Naive thymus-derived CD8-positive, alpha-beta T cell (primary cell): Measurements from ENCODE around the gene RAB21. TPM values are rescaled to one million over a fixed set of nuclear protein-coding genes. Genes with fewer than 3 reads are reported as not detected.

Experiments used
- ATAC-seq, 2 donors: fragments of 150-1000 bp; cut with Tn5 transposase in 1 of 2; sonication (Bioruptor Pico), chemical (Tn5 transposase) in 1 of 2; 1 replicate in 1 of 2; 2 replicates in 1 of 2; pipeline ENCODE4 v1.10.0; 2021; ENCODE audit warnings: mild to moderate bottlenecking in 2 of 2, moderate library complexity in 2 of 2
- POLR2A ChIA-PET: fragments of 350-600 bp; sonication (Branson Sonifier 250); formaldehyde crosslinking; loops from one replicate; lab custom pipeline; 2021; ENCODE audit warnings: antibody characterized with exemption; lab: Charles Lee
- DNase-seq, 10 donors: peaks; one replicate each; pipeline versions ENCODE4 v3.0.0 to v3.0.0-alpha.2; 2020 to 2022
- H3K27ac Mint-ChIP-seq, 10 donors: one replicate each; pipeline ENCODE4 v1.8.0; 2020 to 2022; ENCODE audit warnings: mild to moderate bottlenecking in 10 of 10, mixed read lengths in 10 of 10, moderate library complexity in 4 of 10, inconsistent platforms in 1 of 10
- H3K27me3 Mint-ChIP-seq, 5 donors: one replicate each; pipeline ENCODE4 v1.8.0; 2021 to 2022; ENCODE audit warnings: mixed read lengths in 5 of 5
- H3K36me3 Mint-ChIP-seq, 3 donors: one replicate each; pipeline ENCODE4 v1.8.0; 2020 to 2022; ENCODE audit warnings: mixed read lengths in 3 of 3, mild to moderate bottlenecking in 2 of 3, inconsistent platforms in 1 of 3
- H3K4me1 Mint-ChIP-seq, 4 donors: one replicate each; pipeline ENCODE4 v1.8.0; 2021 to 2022; ENCODE audit warnings: mixed read lengths in 4 of 4
- H3K4me3 Mint-ChIP-seq, 10 donors: one replicate each; pipeline ENCODE4 v1.8.0; 2020 to 2022; ENCODE audit warnings: mild to moderate bottlenecking in 10 of 10, mixed read lengths in 10 of 10, moderate library complexity in 6 of 10, inconsistent platforms in 1 of 10
- H3K9me3 Mint-ChIP-seq, 9 donors: one replicate each; pipeline ENCODE4 v1.8.0; 2020 to 2022; ENCODE audit warnings: mixed read lengths in 9 of 9, mild to moderate bottlenecking in 3 of 9, inconsistent platforms in 1 of 9, moderate library complexity in 1 of 9
- polyA plus RNA-seq, 3 donors: library from polyadenylated mRNA; unstranded; fragments of 300-500 nt; fragmentation: Illumina TruSeq; gene quantifications; one replicate each; pipeline ENCODE4 v1.2.3, GENCODE V29; 2021
- total RNA-seq, 8 experiments: library from RNA in 2 of 8; stranded (reverse) in 2 of 8; gene quantifications; one replicate each; pipeline ENCODE4 v1.2.3 and lab custom pipeline; 2021 to 2026

RAB21 gene
- total RNA-seq (10 to 100 TPM; 73.9 to 88.5 TPM), polyA plus RNA-seq (10 to 100 TPM; 22.3 to 41.0 (median 34.7) TPM), total RNA-seq (lab: John Stamatoyannopoulos, UW) (86.1 to 148 (median 118) reads per million in 6 experiments)

GRCh38 chr12:71754461-71755145, at the start of gene RAB21:
TSS of gene RAB21 (plus strand) at chr12:71754863. CDS start at chr12:71755130, 267 bp downstream.
- peak; percentile 91 for ATAC-seq
- H3K4me1 Mint-ChIP-seq, result peaks cover 16 to 51% (median 45%) of the 10 kb centered on the region in 4 donors
- DNase-seq, result peak; percentile 97 to 99 (median 98)
- peaks cover 17 to 33% (median 25%) of the 10 kb centered on the region in 3 donors for H3K36me3 Mint-ChIP-seq
- H3K9me3 Mint-ChIP-seq, result peaks cover 0 to 17% (median 11%) of the 10 kb centered on the region in 9 donors
- peak within 1 kb of the TSS; percentile 88 to 96 (median 94) for H3K4me3 Mint-ChIP-seq
- POLR2A ChIA-PET, result interaction anchor here (0.7 to 4.7 kb wide), 6 partner anchors 8 to 125 kb away, joined by 4 to 39 read pairs (median 10); partner anchors contain the start of genes TBC1D15, THAP2, TMEM19 and ZFC3H1
- H3K27me3 Mint-ChIP-seq, result peaks cover 0 to 8% (median 2%) of the 10 kb centered on the region in 5 donors
- peak within 1 kb of the TSS; percentile 94 to 98 (median 98) for H3K27ac Mint-ChIP-seq

- peaks cover 2 to 9% (median 6%) of the 10 kb centered on the region in 4 donors for H3K4me1 Mint-ChIP-seq
- no peaks in the 10 kb centered on the region for H3K27me3 Mint-ChIP-seq
- H3K9me3 Mint-ChIP-seq, result peaks cover 0 to 2% (median 0%) of the 10 kb centered on the region in 9 donors
- ATAC-seq (no peak), DNase-seq (no peak)
- POLR2A ChIA-PET, result no interaction called here
- peaks cover 11 to 43% (median 30%) of the 10 kb centered on the region in 3 donors for H3K36me3 Mint-ChIP-seq
- no peak overlapping the region for H3K27ac Mint-ChIP-seq
- H3K4me3 Mint-ChIP-seq, result no peak overlapping the region
Measured at GRCh38 chr12:71704920-71705319, 49.7 kb upstream of the RAB21 start.

- ATAC-seq, result no peak
- H3K36me3 Mint-ChIP-seq, result peaks cover 19 to 41% (median 39%) of the 10 kb centered on the region in 3 donors
- no peak for DNase-seq
- POLR2A ChIA-PET, result interaction anchor here (0.9 kb wide), 1 partner anchor 23 kb away, joined by 3 read pairs; the partner anchor contains the start of gene TMEM19
- H3K9me3 Mint-ChIP-seq, result peaks cover 9 to 37% (median 24%) of the 10 kb centered on the region in 9 donors
- no peaks in the 10 kb centered on the region for H3K27me3 Mint-ChIP-seq
- H3K4me1 Mint-ChIP-seq, result peaks cover 2 to 9% (median 6%) of the 10 kb centered on the region in 4 donors
- H3K27ac Mint-ChIP-seq, result no peak overlapping the region
- H3K4me3 Mint-ChIP-seq, result no peak overlapping the region
Measured at GRCh38 chr12:71708658-71709057, 46.0 kb upstream of the RAB21 start.

GRCh38 chr12:71710276-71711125, 44.2 kb upstream of the RAB21 start:
- H3K27me3 Mint-ChIP-seq, result no peaks in the 10 kb centered on the region
- peaks cover 9 to 54% (median 35%) of the 10 kb centered on the region in 9 donors for H3K9me3 Mint-ChIP-seq
- no peak for DNase-seq
- no peak overlapping the region for H3K27ac Mint-ChIP-seq
- no peak for ATAC-seq
- peaks cover 2 to 9% (median 6%) of the 10 kb centered on the region in 4 donors for H3K4me1 Mint-ChIP-seq
- POLR2A ChIA-PET, result no interaction called here
- H3K36me3 Mint-ChIP-seq, result peaks cover 7 to 49% (median 38%) of the 10 kb centered on the region in 3 donors
- H3K4me3 Mint-ChIP-seq, result no peak overlapping the region

- H3K4me3 Mint-ChIP-seq, result no peak overlapping the region
- ATAC-seq, result no peak
- DNase-seq, result no peak
- POLR2A ChIA-PET, result no interaction called here
- peaks cover 0 to 19% (median 9%) of the 10 kb centered on the region in 3 donors for H3K36me3 Mint-ChIP-seq
- H3K9me3 Mint-ChIP-seq, result peaks cover 6 to 37% (median 19%) of the 10 kb centered on the region in 9 donors
- no peak overlapping the region for H3K27ac Mint-ChIP-seq
- no peaks in the 10 kb centered on the region for H3K4me1 Mint-ChIP-seq
- H3K27me3 Mint-ChIP-seq, result peaks cover 0 to 2% (median 1%) of the 10 kb centered on the region in 5 donors
Measured at GRCh38 chr12:71718611-71719010, 36.1 kb upstream of the RAB21 start.

- Mint-ChIP-seq H3K4me3 (no peak overlapping the region), H3K4me1 (no peaks in the 10 kb centered on the region)
- POLR2A ChIA-PET, result no interaction called here
Measured at GRCh38 chr12:71719647-71720370, 34.9 kb upstream of the RAB21 start.

GRCh38 chr12:71721783-71722505, 32.7 kb upstream of the RAB21 start:
- no peaks in the 10 kb centered on the region for H3K4me1 Mint-ChIP-seq
- peaks cover 1 to 7% (median 6%) of the 10 kb centered on the region in 5 donors for H3K27me3 Mint-ChIP-seq
- H3K36me3 Mint-ChIP-seq, result peaks cover 0 to 2% (median 0%) of the 10 kb centered on the region in 3 donors
- no peak for DNase-seq
- no peak overlapping the region for H3K4me3 Mint-ChIP-seq
- no peak for ATAC-seq
- H3K27ac Mint-ChIP-seq, result no peak overlapping the region
- POLR2A ChIA-PET, result no interaction called here
- H3K9me3 Mint-ChIP-seq, result peaks cover 0 to 7% (median 0%) of the 10 kb centered on the region in 9 donors

More at GRCh38 chr12:71719647-71720370, 34.9 kb upstream of the RAB21 start:
- peaks cover 6 to 25% (median 13%) of the 10 kb centered on the region in 9 donors for H3K9me3 Mint-ChIP-seq
- peaks cover 0 to 2% (median 1%) of the 10 kb centered on the region in 5 donors for H3K27me3 Mint-ChIP-seq
- ATAC-seq, result no peak
- H3K27ac Mint-ChIP-seq, result no peak overlapping the region
- H3K36me3 Mint-ChIP-seq, result peaks cover 0 to 15% (median 5%) of the 10 kb centered on the region in 3 donors
- DNase-seq, result no peak

- DNase-seq, result no peak
- Mint-ChIP-seq H3K27ac (no peak overlapping the region), H3K9me3 (no peaks in the 10 kb centered on the region), H3K36me3 (peaks cover 0 to 2% (median 0%) of the 10 kb centered on the region in 3 donors), H3K4me1 (no peaks in the 10 kb centered on the region), H3K4me3 (no peak overlapping the region), H3K27me3 (peaks cover 1 to 7% (median 6%) of the 10 kb centered on the region in 5 donors)
- POLR2A ChIA-PET, result no interaction called here
- no peak for ATAC-seq
Measured at GRCh38 chr12:71725011-71725410, 29.7 kb upstream of the RAB21 start.

- Mint-ChIP-seq H3K36me3 (no peaks in the 10 kb centered on the region), H3K4me1 (no peaks in the 10 kb centered on the region), H3K4me3 (no peak overlapping the region), H3K27ac (no peak overlapping the region), H3K27me3 (peaks cover 1 to 7% (median 6%) of the 10 kb centered on the region in 5 donors), H3K9me3 (no peaks in the 10 kb centered on the region)
- DNase-seq (no peak), ATAC-seq (no peak)
- POLR2A ChIA-PET, result no interaction called here
Measured at GRCh38 chr12:71726548-71726947, 28.1 kb upstream of the RAB21 start.

- no peaks in the 10 kb centered on the region for H3K36me3 Mint-ChIP-seq
- H3K4me3 Mint-ChIP-seq, result no peak overlapping the region
- peaks cover under 1 to 7% (median 4%) of the 10 kb centered on the region in 5 donors for H3K27me3 Mint-ChIP-seq
- H3K27ac Mint-ChIP-seq, result no peak overlapping the region
- H3K4me1 Mint-ChIP-seq, result no peaks in the 10 kb centered on the region
- no peak for DNase-seq
- H3K9me3 Mint-ChIP-seq, result no peaks in the 10 kb centered on the region
- POLR2A ChIA-PET, result no interaction called here
- no peak for ATAC-seq
Measured at GRCh38 chr12:71727958-71728357, 26.7 kb upstream of the RAB21 start.

- no peaks in the 10 kb centered on the region for H3K27me3 Mint-ChIP-seq
- no peaks in the 10 kb centered on the region for H3K36me3 Mint-ChIP-seq
- POLR2A ChIA-PET, result no interaction called here
- H3K27ac Mint-ChIP-seq, result no peak overlapping the region
- no peak overlapping the region for H3K4me3 Mint-ChIP-seq
- ATAC-seq (no peak), DNase-seq (no peak)
- no peaks in the 10 kb centered on the region for H3K4me1 Mint-ChIP-seq
- no peaks in the 10 kb centered on the region for H3K9me3 Mint-ChIP-seq
Measured at GRCh38 chr12:71730936-71731335, 23.7 kb upstream of the RAB21 start.
